ENCODE data around the gene CNTN1.

- no peak for TF ChIP-seq ZNF677 (tag by site-specific recombination; IDR thresholded peaks at IDR 0.05)
- TF ChIP-seq TCF7L2 (IDR thresholded peaks at IDR 0.05; ENCODE audit: borderline replicate concordance, low read depth, low read length) = no peak
- TF ChIP-seq CTCF (tag by site-specific recombination; IDR thresholded peaks at IDR 0.05) = no peak
- no peak for TF ChIP-seq OVOL3 (tag by site-specific recombination; IDR thresholded peaks at IDR 0.05)
- TF ChIP-seq REST (tag by site-specific recombination; IDR thresholded peaks at IDR 0.05) = no peak
- TF ChIP-seq ZNF19 (tag by site-specific recombination; IDR thresholded peaks at IDR 0.05; ENCODE audit: low read depth) = no peak
- TF ChIP-seq ZSCAN18 (tag by site-specific recombination; IDR thresholded peaks at IDR 0.05) = no peak
- TF ChIP-seq EGR2 (tag by site-specific recombination; IDR thresholded peaks at IDR 0.05; ENCODE audit: low read depth) = no peak
- TF ChIP-seq ZNF121 (tag by site-specific recombination; IDR thresholded peaks at IDR 0.05) = no peak
- TF ChIP-seq ZNF580 (tag by site-specific recombination; IDR thresholded peaks at IDR 0.05) = 0 out of 2 replicates have a peak, but pooled peaks have one; percentile 11
Measured at GRCh38 chr12:40691913-40692764, at the start of gene CNTN1.

Data from HEK293 (cell line).